Activated CD4-positive, alpha-beta T cell treated with anti-CD3 and anti-CD28 coated beads, Interleukin-2, amount 50 U/mL, for 24 hours (primary cell): ENCODE results near the gene RET.

ENCODE experiments used
- DNase-seq, 2 donors: peaks; one replicate each; pipeline ENCODE4 v3.0.0-alpha.2; 2020; ENCODE audit warnings: low read depth in 1 of 2, low spot score in 1 of 2

The RET gene

GRCh38 chr10:43166207-43166879, 89.5 kb downstream of the RET start:
- no peak for DNase-seq

GRCh38 chr10:43166880-43167497, 90.1 kb downstream of the RET start:
- no peak for DNase-seq

- no peak for DNase-seq
These were observed 90.6 kb downstream of the RET start for GRCh38 chr10:43167498-43167889.

GRCh38 chr10:43170491-43170890, 93.6 kb downstream of the RET start:
- no peak for DNase-seq

GRCh38 chr10:43172645-43173044, 95.8 kb downstream of the RET start:
- DNase-seq = no peak

GRCh38 chr10:43173120-43173519, 96.3 kb downstream of the RET start:
- DNase-seq = no peak

- no peak for DNase-seq
These were observed 98.1 kb downstream of the RET start for GRCh38 chr10:43174969-43175368.

GRCh38 chr10:43176271-43176670, 99.4 kb downstream of the RET start:
- DNase-seq = no peak

GRCh38 chr10:43177595-43177994, 100.7 kb downstream of the RET start:
- no peak for DNase-seq
